H1 (cell line): Measurements from ENCODE around the gene DYNC2H1.

Source experiments
- BRCA1 ChIP-seq: IDR thresholded peaks from 2 replicates; pipeline ENCODE4 v1.6.1; 2012; ENCODE audit warnings: low read depth, low read length, improper control_type of control experiment
- EZH2 ChIP-seq: fragments of 200-600 bp; sonication (generic); IDR thresholded peaks from 2 replicates; pipeline ENCODE4 v1.7.1; 2012; ENCODE audit warnings: low read depth, mild to moderate bottlenecking, moderate library complexity, low read length, inconsistent platforms; ENCODE audit not compliant: severe bottlenecking
- FOSL1 ChIP-seq: IDR thresholded peaks from 2 replicates; pipeline ENCODE4 v1.6.1; 2011; ENCODE audit warnings: mild to moderate bottlenecking, low read depth, low read length, moderate library complexity; ENCODE audit not compliant: insufficient read depth
- MAFK ChIP-seq: IDR thresholded peaks from 2 replicates; pipeline ENCODE4 v1.6.1; 2012; ENCODE audit warnings: low read depth, mild to moderate bottlenecking, improper control_type of control experiment, low read length
- PHF8 ChIP-seq: fragments of 200-600 bp; sonication (generic); conservative IDR thresholded peaks from 2 replicates; pipeline ENCODE4 v1.7.1; 2012; ENCODE audit warnings: low read depth, mild to moderate bottlenecking, inconsistent platforms, low read length, moderate library complexity
- POLR2A ChIP-seq, 2 experiments: IDR thresholded peaks; 1 replicate in 1 of 2; 2 replicates in 1 of 2; pipeline ENCODE4 v1.6.1; 2011; ENCODE audit warnings: low read depth in 2 of 2, low read length in 2 of 2, mild to moderate bottlenecking in 2 of 2; ENCODE audit errors: control extremely low read depth in 1 of 2
- POLR2AphosphoS5 ChIP-seq: IDR thresholded peaks from 2 replicates; pipeline ENCODE4 v1.6.1; 2011; ENCODE audit warnings: low read depth, low read length
- POU5F1 ChIP-seq: IDR thresholded peaks from 2 replicates; pipeline ENCODE4 v1.6.1; 2011; ENCODE audit warnings: low read depth, mild to moderate bottlenecking, low read length, moderate library complexity
- TAF7 ChIP-seq: optimal IDR thresholded peaks from 2 replicates; pipeline ENCODE3; 2011; ENCODE audit warnings: low read depth, mild to moderate bottlenecking, inconsistent platforms, low read length, moderate library complexity, borderline replicate concordance
- TF ChIP-seq, protein P1 (sequence below), 3 experiments: IDR thresholded peaks; 1 replicate in 2 of 3; 2 replicates in 1 of 3; pipeline versions ENCODE4 v1.5.1 to v1.6.1; 2011; ENCODE audit warnings: low read length in 3 of 3, mild to moderate bottlenecking in 3 of 3, inconsistent platforms in 2 of 3, low read depth in 1 of 3, moderate library complexity in 1 of 3; ENCODE audit not compliant: insufficient read depth in 1 of 3; ENCODE audit errors: control extremely low read depth in 1 of 3
- TF ChIP-seq, protein P2 (sequence below): IDR thresholded peaks from 2 replicates; pipeline ENCODE4 v1.6.1; 2012; ENCODE audit warnings: low read length, inconsistent platforms

DNA sequence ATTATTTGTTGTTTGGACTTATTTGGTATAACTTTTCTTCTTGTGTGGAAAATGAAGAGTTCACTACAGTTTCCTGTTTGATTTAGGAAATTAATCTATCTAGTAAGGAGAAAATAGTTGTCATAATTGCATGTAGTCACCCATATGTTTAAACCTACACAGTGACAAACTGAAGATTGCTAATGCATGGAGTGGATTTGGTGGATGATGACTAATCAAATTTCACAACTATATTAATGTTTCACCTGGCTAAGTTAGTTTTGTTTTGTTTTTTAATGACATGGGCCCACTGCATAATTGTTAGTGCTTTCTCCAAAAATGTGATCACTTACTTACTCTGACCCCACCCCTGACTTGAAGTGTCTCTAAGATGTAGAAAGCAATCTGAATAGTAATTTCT is 170.6 kb downstream of the DYNC2H1 start:
- TF ChIP-seq, protein P1, sequence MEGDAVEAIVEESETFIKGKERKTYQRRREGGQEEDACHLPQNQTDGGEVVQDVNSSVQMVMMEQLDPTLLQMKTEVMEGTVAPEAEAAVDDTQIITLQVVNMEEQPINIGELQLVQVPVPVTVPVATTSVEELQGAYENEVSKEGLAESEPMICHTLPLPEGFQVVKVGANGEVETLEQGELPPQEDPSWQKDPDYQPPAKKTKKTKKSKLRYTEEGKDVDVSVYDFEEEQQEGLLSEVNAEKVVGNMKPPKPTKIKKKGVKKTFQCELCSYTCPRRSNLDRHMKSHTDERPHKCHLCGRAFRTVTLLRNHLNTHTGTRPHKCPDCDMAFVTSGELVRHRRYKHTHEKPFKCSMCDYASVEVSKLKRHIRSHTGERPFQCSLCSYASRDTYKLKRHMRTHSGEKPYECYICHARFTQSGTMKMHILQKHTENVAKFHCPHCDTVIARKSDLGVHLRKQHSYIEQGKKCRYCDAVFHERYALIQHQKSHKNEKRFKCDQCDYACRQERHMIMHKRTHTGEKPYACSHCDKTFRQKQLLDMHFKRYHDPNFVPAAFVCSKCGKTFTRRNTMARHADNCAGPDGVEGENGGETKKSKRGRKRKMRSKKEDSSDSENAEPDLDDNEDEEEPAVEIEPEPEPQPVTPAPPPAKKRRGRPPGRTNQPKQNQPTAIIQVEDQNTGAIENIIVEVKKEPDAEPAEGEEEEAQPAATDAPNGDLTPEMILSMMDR (IDR thresholded peaks at IDR 0.05; ENCODE audit: control extremely low read depth in 1 of 3, insufficient read depth in 1 of 3, low read depth in 1 of 3, low read length in 3 of 3) = no peak
- TF ChIP-seq POLR2A (IDR thresholded peaks at IDR 0.05; ENCODE audit: control extremely low read depth in 1 of 2, low read depth in 2 of 2, low read length in 2 of 2) = no peak
- TF ChIP-seq, protein P2, sequence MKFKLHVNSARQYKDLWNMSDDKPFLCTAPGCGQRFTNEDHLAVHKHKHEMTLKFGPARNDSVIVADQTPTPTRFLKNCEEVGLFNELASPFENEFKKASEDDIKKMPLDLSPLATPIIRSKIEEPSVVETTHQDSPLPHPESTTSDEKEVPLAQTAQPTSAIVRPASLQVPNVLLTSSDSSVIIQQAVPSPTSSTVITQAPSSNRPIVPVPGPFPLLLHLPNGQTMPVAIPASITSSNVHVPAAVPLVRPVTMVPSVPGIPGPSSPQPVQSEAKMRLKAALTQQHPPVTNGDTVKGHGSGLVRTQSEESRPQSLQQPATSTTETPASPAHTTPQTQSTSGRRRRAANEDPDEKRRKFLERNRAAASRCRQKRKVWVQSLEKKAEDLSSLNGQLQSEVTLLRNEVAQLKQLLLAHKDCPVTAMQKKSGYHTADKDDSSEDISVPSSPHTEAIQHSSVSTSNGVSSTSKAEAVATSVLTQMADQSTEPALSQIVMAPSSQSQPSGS = no peak
- no peak for TF ChIP-seq POLR2AphosphoS5
- TF ChIP-seq BRCA1 = no peak
- no peak for TF ChIP-seq TAF7
- no peak for TF ChIP-seq FOSL1
- no peak for TF ChIP-seq PHF8
- TF ChIP-seq MAFK = no peak
- TF ChIP-seq POU5F1 = no peak
- TF ChIP-seq EZH2 = no peak
